ENCODE results near the gene LCN9.

The LCN9 gene

DNA sequence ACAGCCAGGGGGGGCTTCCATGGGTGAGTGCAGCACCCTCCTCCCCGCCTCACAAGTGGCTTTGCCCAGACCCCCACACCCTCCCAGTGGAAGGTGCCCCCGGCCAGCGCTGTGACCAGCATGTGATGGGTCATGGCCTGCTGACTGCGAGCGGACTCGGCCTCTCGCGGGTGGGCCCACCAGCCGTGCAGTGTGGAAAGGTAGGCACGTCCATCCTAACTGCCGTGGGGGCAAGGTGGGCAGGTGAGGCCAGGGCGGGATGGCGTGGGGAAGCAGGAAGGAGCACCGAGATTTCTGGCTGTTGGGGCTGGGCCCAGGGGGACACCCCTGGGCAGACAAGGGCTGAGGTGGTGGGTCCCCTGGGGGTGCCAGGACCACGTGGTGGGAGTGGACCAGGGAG is 24.1 kb downstream of the LCN9 start:
- Histone ChIP-seq H3K9me3 (replicated peaks; ENCODE audit: insufficient read depth, low read length) (no peaks in the 10 kb centered on the region), H3K9ac (ENCODE audit: low read length) (no peak overlapping the region), H3K36me3 (replicated peaks; ENCODE audit: insufficient read depth, low read length) (no peaks in the 10 kb centered on the region), H3F3A (ENCODE audit: insufficient read depth, low read length) (no peaks in the 10 kb centered on the region), H3K27me3 (replicated peaks; ENCODE audit: insufficient read depth, low read length) (peaks cover 90% of the 10 kb centered on the region), H3K79me2 (ENCODE audit: low read length) (no peaks in the 10 kb centered on the region), H3K27ac (ENCODE audit: low read length) (no peak overlapping the region), H2AFZ (ENCODE audit: low read length) (no peak overlapping the region), H3K9me2 (replicated peaks; ENCODE audit: insufficient read depth, low read length) (no peaks in the 10 kb centered on the region), H3K4me3 (ENCODE audit: low read length) (no peak overlapping the region), H3K4me2 (ENCODE audit: low read depth, low read length) (no peak overlapping the region), H4K20me1 (ENCODE audit: insufficient read depth, low read length) (no peaks in the 10 kb centered on the region), H3K4me1 (ENCODE audit: low read length) (no peaks in the 10 kb centered on the region)
- DNase-seq = no peak
- TF ChIP-seq, protein P1, sequence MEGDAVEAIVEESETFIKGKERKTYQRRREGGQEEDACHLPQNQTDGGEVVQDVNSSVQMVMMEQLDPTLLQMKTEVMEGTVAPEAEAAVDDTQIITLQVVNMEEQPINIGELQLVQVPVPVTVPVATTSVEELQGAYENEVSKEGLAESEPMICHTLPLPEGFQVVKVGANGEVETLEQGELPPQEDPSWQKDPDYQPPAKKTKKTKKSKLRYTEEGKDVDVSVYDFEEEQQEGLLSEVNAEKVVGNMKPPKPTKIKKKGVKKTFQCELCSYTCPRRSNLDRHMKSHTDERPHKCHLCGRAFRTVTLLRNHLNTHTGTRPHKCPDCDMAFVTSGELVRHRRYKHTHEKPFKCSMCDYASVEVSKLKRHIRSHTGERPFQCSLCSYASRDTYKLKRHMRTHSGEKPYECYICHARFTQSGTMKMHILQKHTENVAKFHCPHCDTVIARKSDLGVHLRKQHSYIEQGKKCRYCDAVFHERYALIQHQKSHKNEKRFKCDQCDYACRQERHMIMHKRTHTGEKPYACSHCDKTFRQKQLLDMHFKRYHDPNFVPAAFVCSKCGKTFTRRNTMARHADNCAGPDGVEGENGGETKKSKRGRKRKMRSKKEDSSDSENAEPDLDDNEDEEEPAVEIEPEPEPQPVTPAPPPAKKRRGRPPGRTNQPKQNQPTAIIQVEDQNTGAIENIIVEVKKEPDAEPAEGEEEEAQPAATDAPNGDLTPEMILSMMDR (IDR thresholded peaks at IDR 0.05; ENCODE audit: low read length) = no peak
- TF ChIP-seq EZH2phosphoT487 (IDR thresholded peaks at IDR 0.05; ENCODE audit: low read length) (no peak), EZH2 (optimal IDR thresholded peaks at IDR 0.05; ENCODE audit: low read depth, low read length) (no peak)

DNA sequence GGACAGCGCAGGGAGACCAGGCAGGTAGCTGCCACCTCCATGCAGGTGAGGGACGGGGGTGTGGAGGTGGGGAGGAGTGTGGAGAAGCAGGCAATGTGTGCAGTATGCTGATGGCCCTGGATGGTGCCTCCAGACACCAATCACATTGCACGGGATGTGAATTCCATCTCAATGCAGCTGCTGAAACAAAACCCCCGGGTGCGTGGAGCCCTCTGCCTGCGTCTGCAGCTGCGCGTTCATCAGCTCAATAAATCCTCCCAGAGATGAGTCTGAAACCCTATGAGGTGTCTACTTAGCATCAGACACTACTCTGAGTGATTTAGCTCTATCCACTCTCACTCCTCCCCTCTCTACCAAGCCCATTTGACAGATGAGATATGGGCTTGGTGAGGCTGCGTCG is 25.9 kb downstream of the LCN9 start:
- Histone ChIP-seq H3K9me3 (replicated peaks; ENCODE audit: insufficient read depth, low read length) (no peaks in the 10 kb centered on the region), H3K4me1 (ENCODE audit: low read length) (no peaks in the 10 kb centered on the region), H3K4me2 (ENCODE audit: low read depth, low read length) (no peak overlapping the region), H4K20me1 (ENCODE audit: insufficient read depth, low read length) (no peaks in the 10 kb centered on the region), H3K27ac (ENCODE audit: low read length) (no peak overlapping the region), H3F3A (ENCODE audit: insufficient read depth, low read length) (no peaks in the 10 kb centered on the region), H3K79me2 (ENCODE audit: low read length) (no peaks in the 10 kb centered on the region), H3K9me2 (replicated peaks; ENCODE audit: insufficient read depth, low read length) (no peaks in the 10 kb centered on the region), H3K27me3 (replicated peaks; ENCODE audit: insufficient read depth, low read length) (peaks cover 91% of the 10 kb centered on the region), H3K36me3 (replicated peaks; ENCODE audit: insufficient read depth, low read length) (no peaks in the 10 kb centered on the region), H3K4me3 (ENCODE audit: low read length) (no peak overlapping the region), H2AFZ (ENCODE audit: low read length) (no peak overlapping the region), H3K9ac (ENCODE audit: low read length) (no peak overlapping the region)
- TF ChIP-seq, protein P1 (IDR thresholded peaks at IDR 0.05; ENCODE audit: low read length) = no peak
- no peak for TF ChIP-seq EZH2 (optimal IDR thresholded peaks at IDR 0.05; ENCODE audit: low read depth, low read length)
- no peak for TF ChIP-seq EZH2phosphoT487 (IDR thresholded peaks at IDR 0.05; ENCODE audit: low read length)
- no peak for DNase-seq

DNA sequence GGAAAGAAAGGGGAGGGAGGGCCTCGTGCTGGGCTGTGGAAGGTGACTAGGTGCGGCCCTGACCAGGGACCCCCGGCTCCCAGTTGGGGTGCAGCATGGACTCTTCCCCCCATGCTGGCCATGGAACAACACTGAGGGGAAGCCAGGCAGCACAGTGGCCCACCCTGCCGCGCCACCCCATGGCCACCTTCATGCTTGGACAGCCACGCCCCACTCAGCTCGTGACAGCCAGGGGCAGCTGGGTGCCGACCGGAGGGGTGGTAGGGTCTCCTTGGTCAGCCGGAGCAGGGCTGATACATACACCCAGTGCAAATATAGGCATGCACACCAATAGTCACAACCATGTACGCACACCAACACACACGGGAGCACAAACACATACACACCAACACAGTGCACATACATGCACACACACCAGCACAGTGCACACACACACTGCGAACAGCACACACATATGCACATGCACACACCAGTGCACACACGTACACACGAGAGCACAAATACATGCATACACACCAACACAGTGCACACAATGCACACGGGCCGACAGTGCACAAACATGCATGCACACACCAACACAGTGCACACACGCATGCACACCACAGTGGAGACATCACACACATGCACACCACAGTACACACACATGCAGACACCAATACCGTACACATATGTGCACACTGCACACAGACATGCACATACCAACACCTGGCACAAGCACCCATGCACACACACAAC is 27.9 kb downstream of the LCN9 start:
- Histone ChIP-seq H3K9ac (ENCODE audit: low read length) (no peak overlapping the region), H3K79me2 (ENCODE audit: low read length) (no peaks in the 10 kb centered on the region), H3K27me3 (replicated peaks; ENCODE audit: insufficient read depth, low read length) (peaks cover 93% of the 10 kb centered on the region), H3K9me3 (replicated peaks; ENCODE audit: insufficient read depth, low read length) (no peaks in the 10 kb centered on the region), H3F3A (ENCODE audit: insufficient read depth, low read length) (no peaks in the 10 kb centered on the region), H3K36me3 (replicated peaks; ENCODE audit: insufficient read depth, low read length) (no peaks in the 10 kb centered on the region), H3K4me1 (ENCODE audit: low read length) (no peaks in the 10 kb centered on the region), H4K20me1 (ENCODE audit: insufficient read depth, low read length) (no peaks in the 10 kb centered on the region), H3K9me2 (replicated peaks; ENCODE audit: insufficient read depth, low read length) (no peaks in the 10 kb centered on the region), H3K4me2 (ENCODE audit: low read depth, low read length) (no peak overlapping the region), H2AFZ (ENCODE audit: low read length) (no peak overlapping the region), H3K27ac (ENCODE audit: low read length) (no peak overlapping the region), H3K4me3 (ENCODE audit: low read length) (no peak overlapping the region)
- DNase-seq = no peak
- TF ChIP-seq EZH2phosphoT487 (IDR thresholded peaks at IDR 0.05; ENCODE audit: low read length) = no peak

DNA sequence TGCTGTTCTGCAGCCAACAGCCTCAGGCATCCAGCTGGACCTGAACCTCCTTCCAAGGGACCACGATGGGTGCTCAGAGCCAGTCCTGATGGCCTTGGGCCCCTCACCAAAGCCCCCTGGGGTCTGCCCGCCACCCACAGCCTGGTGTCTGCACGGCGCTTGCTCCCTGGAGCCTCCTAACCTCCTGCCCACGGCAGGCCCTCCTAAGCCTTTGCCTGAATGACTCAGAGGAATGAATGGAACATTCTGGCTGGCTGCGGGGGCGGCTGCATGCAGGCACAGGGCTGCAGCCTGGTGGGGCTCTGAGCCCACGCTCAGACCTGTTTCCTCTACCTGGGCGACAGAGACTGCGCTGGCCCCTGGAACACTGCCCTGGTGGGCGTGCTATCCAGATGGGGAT is 29.3 kb downstream of the LCN9 start:
- Histone ChIP-seq H3K27me3 (replicated peaks; ENCODE audit: insufficient read depth, low read length) (peaks cover 91% of the 10 kb centered on the region), H3K9me2 (replicated peaks; ENCODE audit: insufficient read depth, low read length) (no peaks in the 10 kb centered on the region), H4K20me1 (ENCODE audit: insufficient read depth, low read length) (no peaks in the 10 kb centered on the region), H3K27ac (ENCODE audit: low read length) (no peak overlapping the region), H3K4me1 (ENCODE audit: low read length) (no peaks in the 10 kb centered on the region), H2AFZ (ENCODE audit: low read length) (no peak overlapping the region), H3K36me3 (replicated peaks; ENCODE audit: insufficient read depth, low read length) (no peaks in the 10 kb centered on the region), H3K4me3 (ENCODE audit: low read length) (no peak overlapping the region), H3F3A (ENCODE audit: insufficient read depth, low read length) (no peaks in the 10 kb centered on the region), H3K9ac (ENCODE audit: low read length) (no peak overlapping the region), H3K4me2 (ENCODE audit: low read depth, low read length) (no peak overlapping the region), H3K9me3 (replicated peaks; ENCODE audit: insufficient read depth, low read length) (no peaks in the 10 kb centered on the region), H3K79me2 (ENCODE audit: low read length) (no peaks in the 10 kb centered on the region)
- no peak for TF ChIP-seq EZH2 (optimal IDR thresholded peaks at IDR 0.05; ENCODE audit: low read depth, low read length)
- no peak for TF ChIP-seq EZH2phosphoT487 (IDR thresholded peaks at IDR 0.05; ENCODE audit: low read length)
- TF ChIP-seq, protein P1 (IDR thresholded peaks at IDR 0.05; ENCODE audit: low read length) = no peak
- no peak for DNase-seq

Data from MM.1S (cell line).